DND-41 (cell line): Measurements from ENCODE around the gene CACNB4.
A peak's percentile ranks its signal among the peaks of the same experiment; 100 is the strongest.

Experiments used
- ATAC-seq: fragments of 200-7000 bp; cut with Tn5 transposase; 3 replicates; pipeline ENCODE4 v1.9.1; 2021; ENCODE audit warnings: low read depth; ENCODE audit not compliant: insufficient read depth
- DNase-seq: peaks from one replicate; pipeline ENCODE4 v3.0.0-alpha.2; 2020
- H2AFZ ChIP-seq: 2 replicates; pipeline ENCODE4 v1.6.0; 2012; ENCODE audit warnings: low read depth, low read length
- H3K27ac ChIP-seq: 2 replicates; pipeline ENCODE4 v1.5.1; 2012; ENCODE audit warnings: low read length, inconsistent platforms
- H3K27me3 ChIP-seq: fragments of 200-600 bp; sonication (generic); 2 replicates; pipeline ENCODE4 v1.6.0; 2012; ENCODE audit warnings: low read length, mild to moderate bottlenecking, inconsistent platforms; ENCODE audit not compliant: insufficient read depth, poor library complexity
- H3K36me3 ChIP-seq: 2 replicates; pipeline ENCODE4 v1.5.1; 2012; ENCODE audit warnings: low read length, inconsistent platforms; ENCODE audit not compliant: insufficient read depth
- H3K4me1 ChIP-seq: 2 replicates; pipeline ENCODE4 v1.5.1; 2012; ENCODE audit warnings: mild to moderate bottlenecking, low read length; ENCODE audit not compliant: insufficient read depth
- H3K4me2 ChIP-seq: 2 replicates; pipeline ENCODE4 v1.6.0; 2012; ENCODE audit warnings: mild to moderate bottlenecking, moderate library complexity, low read length, inconsistent platforms; ENCODE audit not compliant: insufficient read depth
- H3K4me3 ChIP-seq, 2 experiments: fragments of 200-600 bp in 1 of 2; shearing (Covaris generic) in 1 of 2; 2 replicates each; pipeline ENCODE4 v1.5.1; 2012 to 2016; ENCODE audit warnings: inconsistent platforms in 2 of 2, low read length in 2 of 2, mild to moderate bottlenecking in 2 of 2, low read depth in 1 of 2, moderate library complexity in 1 of 2
- H3K79me2 ChIP-seq: 2 replicates; pipeline ENCODE4 v1.6.0; 2012; ENCODE audit warnings: low read length, inconsistent platforms; ENCODE audit not compliant: insufficient read depth
- H3K9ac ChIP-seq: 2 replicates; pipeline ENCODE4 v1.6.0; 2012; ENCODE audit warnings: low read depth, mild to moderate bottlenecking, inconsistent platforms, low read length, moderate library complexity
- H3K9me3 ChIP-seq: 2 replicates; pipeline ENCODE4 v1.5.1; 2012; ENCODE audit warnings: low read length, moderate library complexity, mild to moderate bottlenecking, inconsistent platforms; ENCODE audit not compliant: insufficient read depth, severe bottlenecking
- H4K20me1 ChIP-seq: 2 replicates; pipeline ENCODE4 v1.6.0; 2012; ENCODE audit warnings: low read length; ENCODE audit not compliant: insufficient read depth
- EZH2 ChIP-seq: IDR thresholded peaks from 3 replicates; pipeline ENCODE4 v1.6.1; 2012; ENCODE audit warnings: borderline replicate concordance, low read depth, mild to moderate bottlenecking, moderate library complexity, low read length, inconsistent platforms; ENCODE audit not compliant: severe bottlenecking
- TF ChIP-seq, protein P1 (sequence below): IDR thresholded peaks from 2 replicates; pipeline ENCODE4 v1.5.1; 2012; ENCODE audit warnings: borderline replicate concordance, low read length, moderate library complexity, mild to moderate bottlenecking; ENCODE audit not compliant: poor library complexity, severe bottlenecking; ENCODE audit errors: extremely low read depth

The CACNB4 gene

GRCh38 chr2:151843691-151844061 is 255.2 kb downstream of the CACNB4 start:
- Histone ChIP-seq H2AFZ (no peak overlapping the region), H3K27me3 (no peaks in the 10 kb centered on the region), H3K36me3 (no peaks in the 10 kb centered on the region), H3K9ac (no peak overlapping the region), H3K27ac (no peak overlapping the region), H3K4me1 (no peaks in the 10 kb centered on the region), H3K9me3 (no peaks in the 10 kb centered on the region), H4K20me1 (no peaks in the 10 kb centered on the region), H3K4me3 (no peak overlapping the region), H3K79me2 (no peaks in the 10 kb centered on the region), H3K4me2 (no peak overlapping the region)
- TF ChIP-seq EZH2 = no peak
- TF ChIP-seq, protein P1, sequence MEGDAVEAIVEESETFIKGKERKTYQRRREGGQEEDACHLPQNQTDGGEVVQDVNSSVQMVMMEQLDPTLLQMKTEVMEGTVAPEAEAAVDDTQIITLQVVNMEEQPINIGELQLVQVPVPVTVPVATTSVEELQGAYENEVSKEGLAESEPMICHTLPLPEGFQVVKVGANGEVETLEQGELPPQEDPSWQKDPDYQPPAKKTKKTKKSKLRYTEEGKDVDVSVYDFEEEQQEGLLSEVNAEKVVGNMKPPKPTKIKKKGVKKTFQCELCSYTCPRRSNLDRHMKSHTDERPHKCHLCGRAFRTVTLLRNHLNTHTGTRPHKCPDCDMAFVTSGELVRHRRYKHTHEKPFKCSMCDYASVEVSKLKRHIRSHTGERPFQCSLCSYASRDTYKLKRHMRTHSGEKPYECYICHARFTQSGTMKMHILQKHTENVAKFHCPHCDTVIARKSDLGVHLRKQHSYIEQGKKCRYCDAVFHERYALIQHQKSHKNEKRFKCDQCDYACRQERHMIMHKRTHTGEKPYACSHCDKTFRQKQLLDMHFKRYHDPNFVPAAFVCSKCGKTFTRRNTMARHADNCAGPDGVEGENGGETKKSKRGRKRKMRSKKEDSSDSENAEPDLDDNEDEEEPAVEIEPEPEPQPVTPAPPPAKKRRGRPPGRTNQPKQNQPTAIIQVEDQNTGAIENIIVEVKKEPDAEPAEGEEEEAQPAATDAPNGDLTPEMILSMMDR = no peak
- DNase-seq (no peak), ATAC-seq (no peak)

DNA sequence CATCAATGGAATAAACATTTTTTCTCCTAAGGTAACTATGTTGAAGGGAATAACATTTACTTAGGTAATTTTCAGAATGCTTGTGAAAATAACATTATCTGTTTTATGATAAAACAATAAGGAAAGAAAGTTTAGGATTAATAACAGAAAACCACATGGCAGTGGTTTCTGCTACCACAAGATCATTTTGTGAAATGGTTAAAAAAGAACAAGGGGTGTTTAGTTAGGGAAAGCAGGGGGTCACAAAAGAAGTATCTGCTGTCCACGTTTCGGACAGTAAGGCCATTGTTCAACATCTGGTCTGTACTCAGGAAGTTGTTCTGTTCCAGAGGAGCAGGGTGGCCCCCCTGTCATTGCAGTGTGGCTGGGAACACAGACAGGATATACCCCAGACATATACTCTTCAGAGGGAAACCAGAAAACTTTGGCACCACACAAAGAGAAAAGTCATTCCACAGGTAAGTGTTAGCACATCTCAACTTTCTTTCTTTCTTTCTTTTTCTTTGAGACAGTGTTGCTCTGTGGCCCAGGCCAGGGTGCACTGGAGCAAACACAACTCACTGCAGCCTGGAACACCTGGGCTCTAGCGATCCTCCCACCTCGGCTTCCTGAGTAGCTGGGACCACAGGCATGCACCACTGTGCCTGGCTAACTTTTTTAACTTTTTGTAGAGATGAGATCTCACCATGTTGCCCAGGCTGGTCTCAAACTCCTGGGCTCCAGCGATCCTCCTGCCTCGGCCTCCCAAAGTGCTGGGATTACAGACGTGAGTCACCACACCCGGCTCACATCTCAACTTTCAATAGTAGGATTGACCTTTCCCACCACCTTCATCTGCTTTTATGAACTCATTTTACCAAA is 255.8 kb downstream of the CACNB4 start:
- no peaks in the 10 kb centered on the region for H3K79me2 ChIP-seq
- H3K27ac ChIP-seq = no peak overlapping the region
- H3K4me3 ChIP-seq = no peak overlapping the region
- H3K4me2 ChIP-seq = no peak overlapping the region
- DNase-seq (no peak), ATAC-seq (peak; percentile 52; the same call in 2 of the 3 replicates)
- H3K9ac ChIP-seq = no peak overlapping the region
- H3K4me1 ChIP-seq = no peaks in the 10 kb centered on the region
- TF ChIP-seq, protein P1 = no peak
- TF ChIP-seq EZH2 = no peak
- no peaks in the 10 kb centered on the region for H3K9me3 ChIP-seq
- peaks cover under 1% of the 10 kb centered on the region for H3K27me3 ChIP-seq
- H3K36me3 ChIP-seq = no peaks in the 10 kb centered on the region
- no peaks in the 10 kb centered on the region for H4K20me1 ChIP-seq
- H2AFZ ChIP-seq = no peak overlapping the region

DNA sequence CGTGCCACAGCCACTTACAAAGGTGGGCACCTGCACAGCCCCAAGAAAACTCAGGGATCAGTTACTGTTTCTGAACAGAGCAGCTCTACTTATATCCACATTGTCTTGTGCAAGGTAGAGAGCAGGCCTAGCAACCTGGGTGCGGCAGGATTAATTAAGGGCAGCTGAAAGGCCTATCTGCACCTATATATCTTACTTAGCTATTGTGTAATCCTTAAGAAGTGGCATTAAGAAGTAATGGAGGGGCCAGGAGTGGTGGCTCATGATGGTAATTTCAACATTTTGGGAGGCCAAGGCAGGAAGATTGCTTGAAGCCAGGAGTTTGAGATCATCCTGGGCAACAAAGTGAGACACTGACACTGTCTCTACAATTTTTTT is 257.8 kb downstream of the CACNB4 start:
- Histone ChIP-seq H3K4me3 (no peak overlapping the region), H3K27ac (no peak overlapping the region), H3K4me2 (no peak overlapping the region), H3K4me1 (no peaks in the 10 kb centered on the region), H3K9ac (no peak overlapping the region), H3K27me3 (peaks cover 8% of the 10 kb centered on the region), H3K36me3 (no peaks in the 10 kb centered on the region), H3K79me2 (no peaks in the 10 kb centered on the region), H4K20me1 (no peaks in the 10 kb centered on the region), H2AFZ (no peak overlapping the region), H3K9me3 (no peaks in the 10 kb centered on the region)
- DNase-seq (no peak), ATAC-seq (no peak)
- TF ChIP-seq, protein P1 = no peak
- no peak for TF ChIP-seq EZH2
